Measurements from ENCODE around the gene SLC31A1. TPM values are rescaled to one million over a fixed set of nuclear protein-coding genes. Genes with fewer than 3 reads are reported as not detected.
"Not testable (repeated sequence)": the region's sequence is repeated elsewhere in the genome, so short reads cannot be mapped to it uniquely, and the experiment has no call there.

Gene SLC31A1
- total and polyA plus RNA-seq, 8 donors, result 2.5 to 16.1 (median 10.5) TPM

- Histone ChIP-seq H3K9me3 (no peaks in the 10 kb centered on the region), H3K27ac (no peak overlapping the region), H3K4me3 (no peak overlapping the region), H3K4me1 (no peaks in the 10 kb centered on the region), H3K36me3 (no peaks in the 10 kb centered on the region), H3K27me3 (no peaks in the 10 kb centered on the region)
- TF ChIP-seq CTCF (IDR thresholded peaks at IDR 0.05), result no peak
- intact Hi-C loops (cut with DNase I), result no loop called here
- no peak for ATAC-seq
- DNase-seq, result no peak
- no peak for FAIRE-seq
- 93% methylated on average over 4 of the region's 4 CpGs for WGBS, 2 donors
Measured at GRCh38 chr9:113245894-113246293, 24.6 kb downstream of the SLC31A1 start.

GRCh38 chr9:113246928-113247327 is 25.6 kb downstream of the SLC31A1 start:
- WGBS, 2 donors, result 81 to 86% methylated on average over 6 of the region's 6 CpGs
- no peak overlapping the region for H3K4me3 ChIP-seq
- no peaks in the 10 kb centered on the region for H3K36me3 ChIP-seq
- H3K4me1 ChIP-seq, result no peaks in the 10 kb centered on the region
- ATAC-seq (no peak), FAIRE-seq (no peak), DNase-seq (no peak)
- no peaks in the 10 kb centered on the region for H3K9me3 ChIP-seq
- H3K27me3 ChIP-seq, result no peaks in the 10 kb centered on the region
- no peak for TF ChIP-seq CTCF (IDR thresholded peaks at IDR 0.05)
- H3K27ac ChIP-seq, result no peak overlapping the region
- intact Hi-C loops (cut with DNase I), result no loop called here

GRCh38 chr9:113247640-113248039 is 26.3 kb downstream of the SLC31A1 start:
- intact Hi-C loops (cut with DNase I), result no loop called here
- no peak for FAIRE-seq
- TF ChIP-seq CTCF (IDR thresholded peaks at IDR 0.05), result no peak
- no peaks in the 10 kb centered on the region for H3K9me3 ChIP-seq
- no peaks in the 10 kb centered on the region for H3K36me3 ChIP-seq
- no peak overlapping the region for H3K27ac ChIP-seq
- no peaks in the 10 kb centered on the region for H3K4me1 ChIP-seq
- no peak for ATAC-seq
- H3K4me3 ChIP-seq, result no peak overlapping the region
- no peak for DNase-seq
- H3K27me3 ChIP-seq, result no peaks in the 10 kb centered on the region

- DNase-seq; H3K36me3 ChIP-seq; FAIRE-seq; H3K9me3 ChIP-seq; H3K27me3 ChIP-seq; H3K4me1 ChIP-seq; H3K27ac ChIP-seq; intact Hi-C loops (cut with DNase I); ATAC-seq; H3K4me3 ChIP-seq: not testable (repeated sequence)
- WGBS, 2 donors, result 95 to 100% methylated on average over 2 of the region's 2 CpGs
Measured at GRCh38 chr9:113249661-113250060, 28.3 kb downstream of the SLC31A1 start.

GRCh38 chr9:113250807-113251206 is 29.5 kb downstream of the SLC31A1 start:
- no peak for TF ChIP-seq CTCF (IDR thresholded peaks at IDR 0.05)
- Histone ChIP-seq H3K36me3 (peaks cover 0 to 3% (median 0%) of the 10 kb centered on the region in 3 donors), H3K4me3 (no peak overlapping the region), H3K27ac (no peak overlapping the region), H3K4me1 (no peaks in the 10 kb centered on the region), H3K27me3 (no peaks in the 10 kb centered on the region), H3K9me3 (no peaks in the 10 kb centered on the region)
- DNase-seq (no peak), FAIRE-seq (no peak), ATAC-seq (no peak)
- WGBS, 2 donors, result 93 to 95% methylated on average over 2 of the region's 2 CpGs
- intact Hi-C loops (cut with DNase I), result no loop called here

GRCh38 chr9:113254991-113255390 is 33.6 kb downstream of the SLC31A1 start:
- Histone ChIP-seq H3K36me3 (peaks cover 0 to 11% (median 0%) of the 10 kb centered on the region in 3 donors), H3K27me3 (no peaks in the 10 kb centered on the region), H3K4me1 (peaks cover 6 to 11% (median 8%) of the 10 kb centered on the region in 3 donors), H3K4me3 (no peak overlapping the region), H3K27ac (no peak overlapping the region), H3K9me3 (no peaks in the 10 kb centered on the region)
- intact Hi-C loops (cut with DNase I), result no loop called here
- no peak for ATAC-seq
- no peak for FAIRE-seq
- WGBS, 2 donors, result 97 to 98% methylated on average over 1 of the region's 1 CpG
- DNase-seq, result no peak
- TF ChIP-seq CTCF (IDR thresholded peaks at IDR 0.05), result no peak
